Testis (tissue), 3 donors: ENCODE results near the gene FHIT. TPM values are rescaled to one million over a fixed set of nuclear protein-coding genes. Genes with fewer than 3 reads are reported as not detected.

Source experiments
- DNase-seq: peaks from one replicate; pipeline ENCODE4 v3.0.0-alpha.2; 2019
- H3K27ac ChIP-seq, 2 donors: fragments of 200-600 bp; sonication (generic); one replicate each; pipeline ENCODE4 v1.5.1; 2019
- H3K27me3 ChIP-seq: fragments of 200-600 bp; sonication (generic); one replicate; pipeline ENCODE4 v1.5.1; 2019
- H3K36me3 ChIP-seq: fragments of 200-600 bp; sonication (generic); one replicate; pipeline ENCODE4 v1.5.1; 2017; ENCODE audit warnings: low read depth; ENCODE audit errors: missing control alignments
- H3K4me1 ChIP-seq: fragments of 200-600 bp; sonication (generic); one replicate; pipeline ENCODE4 v1.5.1; 2019
- H3K4me3 ChIP-seq, 2 donors: fragments of 200-600 bp; sonication (generic); one replicate each; pipeline ENCODE4 v1.5.1; 2017 to 2019
- H3K9me3 ChIP-seq: fragments of 200-600 bp; sonication (generic); one replicate; pipeline ENCODE4 v1.5.1; 2017
- CTCF ChIP-seq, 3 experiments: fragments of 450-650 bp in 2 of 3; fragments of 200-600 bp in 1 of 3; sonication (generic) in 1 of 3; IDR thresholded peaks; one replicate each; pipeline ENCODE4 v1.5.1; 2016 to 2019; ENCODE audit warnings: antibody characterized with exemption in 3 of 3, mild to moderate bottlenecking in 2 of 3, moderate library complexity in 1 of 3
- POLR2A ChIP-seq: fragments of 450-650 bp; IDR thresholded peaks from one replicate; pipeline ENCODE4 v1.6.1; 2017; ENCODE audit warnings: antibody characterized with exemption, mild to moderate bottlenecking, moderate library complexity
- WGBS, 2 donors: methylation state at CpG; one replicate each; pipeline ENCODE4 v1.1.5; 2018; 5-methylcytosine and 5-hydroxymethylcytosine counted together
- intact Hi-C: fragments of 100-400 bp; cut with DNase I; formaldehyde crosslinking; loops from one replicate; pipeline ENCODE4 v1.15.1; 2023; ENCODE audit warnings: low total_unique reads
- microRNA-seq, 2 donors: library from miRNA; unstranded; fragments of <30 nt; microRNA quantifications; one replicate each; pipeline ENCODE4, GENCODE V29; 2016; ENCODE audit warnings: borderline number of aligned reads in 2 of 2, borderline replicate concordance in 1 of 2
- polyA plus RNA-seq: library from polyadenylated mRNA; stranded (reverse); fragments of 350-450 nt; fragmentation: Illumina TruSeq; extraction: RNeasy Lipid Tissue Mini Kit (QIAGEN cat#74804); gene quantifications from one replicate; pipeline ENCODE4 v1.2.3, GENCODE V29; 2014; ENCODE audit warnings: low read depth, low replicate concordance; ENCODE audit not compliant: insufficient read depth
- small RNA-seq, 2 donors: library from RNA; depleted of rRNA; stranded (forward); fragments of <200 nt; gene quantifications; one replicate each; pipeline ENCODE3, GENCODE V24; 2016
- total RNA-seq, 2 donors: library from RNA; depleted of rRNA; stranded (reverse); fragments of >200 nt; gene quantifications; one replicate each; pipeline ENCODE4 v1.2.3, GENCODE V29; 2016

Gene FHIT
- total and polyA plus RNA-seq, 3 donors from 2014 or later = 10.1 to 29.6 (median 15.5) TPM

- no peaks in the 10 kb centered on the region for H3K36me3 ChIP-seq
- H3K9me3 ChIP-seq = no peaks in the 10 kb centered on the region
- TF ChIP-seq POLR2A = no peak
- no peak for TF ChIP-seq CTCF (IDR thresholded peaks at IDR 0.05)
- H3K4me1 ChIP-seq = no peaks in the 10 kb centered on the region
- WGBS, 2 donors = 80 to 92% methylated on average over 6 of the region's 6 CpGs
- DNase-seq = no peak
- intact Hi-C loops = no loop called here
- no peak overlapping the region for H3K27ac ChIP-seq
- H3K27me3 ChIP-seq = no peaks in the 10 kb centered on the region
- H3K4me3 ChIP-seq = no peak overlapping the region
These were observed 1551.5 kb downstream of the FHIT start for GRCh38 chr3:59699648-59700320.

Small RNAs within 50 kb of the gene (microRNA-seq; reads per million reads assigned to microRNA genes)
- 0 reads per million in 2 donors for gene MIR548BB

Small RNAs within 50 kb of the gene (small RNA-seq; reads per million reads assigned to genes)
- gene MIR548BB (0 reads per million in 2 donors), gene RF00012 (0 reads per million in 2 donors)
